MM.1S (cell line): Measurements from ENCODE around the gene TAB2.

Experiments
- EZH2 ChIP-seq: fragments of 300-600 bp; sonication (generic); optimal IDR thresholded peaks from 2 replicates; pipeline ENCODE3; 2017; ENCODE audit warnings: low read depth, mild to moderate bottlenecking, antibody characterized with exemption, low read length, mixed read lengths
- EZH2phosphoT487 ChIP-seq: fragments of 300-600 bp; sonication (generic); IDR thresholded peaks from 2 replicates; pipeline ENCODE4 v1.6.1; 2018; ENCODE audit warnings: antibody characterized with exemption, low read length
- TF ChIP-seq, protein P1 (sequence below): fragments of 300-600 bp; sonication (generic); IDR thresholded peaks from 2 replicates; pipeline ENCODE4 v1.5.1; 2016; ENCODE audit warnings: antibody characterized with exemption, low read length, mixed read lengths

DNA sequence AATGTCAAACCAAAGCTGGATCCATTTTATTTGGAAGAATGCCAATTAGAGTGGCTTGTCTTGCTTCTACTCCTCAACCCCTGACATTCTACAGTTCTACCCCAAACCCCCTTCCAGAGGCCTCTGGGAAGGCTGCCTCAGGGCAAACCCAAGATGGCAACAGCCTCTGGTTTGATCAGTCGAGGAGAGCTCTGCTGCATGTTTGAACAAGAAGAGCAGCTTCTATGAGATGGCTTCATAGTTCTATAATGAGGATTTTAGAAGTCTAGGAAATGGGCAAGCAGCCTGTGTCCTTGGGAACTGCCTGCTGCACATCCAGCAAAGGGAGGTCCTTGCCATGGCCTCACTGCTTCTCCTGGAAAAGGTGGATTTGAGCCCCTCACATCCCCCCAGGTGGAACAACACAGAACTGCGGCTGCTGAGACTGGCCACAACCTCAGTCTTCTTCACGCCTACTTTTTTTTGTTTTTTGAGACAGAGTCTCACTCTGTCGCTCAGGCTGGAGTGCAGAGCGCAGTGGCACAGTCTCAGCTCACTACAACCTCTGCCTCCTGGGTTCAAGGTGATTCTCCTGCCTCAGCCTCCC lies 129.4 kb downstream of the TAB2 start:
- TF ChIP-seq, protein P1, sequence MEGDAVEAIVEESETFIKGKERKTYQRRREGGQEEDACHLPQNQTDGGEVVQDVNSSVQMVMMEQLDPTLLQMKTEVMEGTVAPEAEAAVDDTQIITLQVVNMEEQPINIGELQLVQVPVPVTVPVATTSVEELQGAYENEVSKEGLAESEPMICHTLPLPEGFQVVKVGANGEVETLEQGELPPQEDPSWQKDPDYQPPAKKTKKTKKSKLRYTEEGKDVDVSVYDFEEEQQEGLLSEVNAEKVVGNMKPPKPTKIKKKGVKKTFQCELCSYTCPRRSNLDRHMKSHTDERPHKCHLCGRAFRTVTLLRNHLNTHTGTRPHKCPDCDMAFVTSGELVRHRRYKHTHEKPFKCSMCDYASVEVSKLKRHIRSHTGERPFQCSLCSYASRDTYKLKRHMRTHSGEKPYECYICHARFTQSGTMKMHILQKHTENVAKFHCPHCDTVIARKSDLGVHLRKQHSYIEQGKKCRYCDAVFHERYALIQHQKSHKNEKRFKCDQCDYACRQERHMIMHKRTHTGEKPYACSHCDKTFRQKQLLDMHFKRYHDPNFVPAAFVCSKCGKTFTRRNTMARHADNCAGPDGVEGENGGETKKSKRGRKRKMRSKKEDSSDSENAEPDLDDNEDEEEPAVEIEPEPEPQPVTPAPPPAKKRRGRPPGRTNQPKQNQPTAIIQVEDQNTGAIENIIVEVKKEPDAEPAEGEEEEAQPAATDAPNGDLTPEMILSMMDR: no peak
- TF ChIP-seq EZH2: no peak
- no peak for TF ChIP-seq EZH2phosphoT487
